CD4-positive, alpha-beta T cell (primary cell): ENCODE data around the gene NHS. TPM values are rescaled to one million over a fixed set of nuclear protein-coding genes. Genes with fewer than 3 reads are reported as not detected.

Experiments used
- ATAC-seq: fragments of 200-7000 bp; cut with Tn5 transposase; one replicate; pipeline ENCODE4 v1.10.0; 2022; ENCODE audit warnings: mild to moderate bottlenecking; ENCODE audit not compliant: poor library complexity
- CTCF ChIA-PET: fragments of 350-600 bp; sonication (Branson Sonifier 250); formaldehyde crosslinking; loops from one replicate; lab custom pipeline; 2021; ENCODE audit warnings: antibody characterized with exemption, inconsistent platforms; lab: Charles Lee
- POLR2A ChIA-PET: fragments of 350-600 bp; sonication (Branson Sonifier 250); formaldehyde crosslinking; loops from one replicate; lab custom pipeline; 2021; ENCODE audit warnings: antibody characterized with exemption, inconsistent platforms; lab: Charles Lee
- DNase-seq, 14 experiments: peaks; one replicate each; pipeline ENCODE4 v3.0.0-alpha.2; 2013 to 2020; ENCODE audit warnings: mixed read lengths in 2 of 14
- H3K27ac ChIP-seq, 2 donors: one replicate each; pipeline versions ENCODE4 v1.5.1 to v1.7.0; 2013; ENCODE audit warnings: low read length in 2 of 2, low read depth in 1 of 2, mild to moderate bottlenecking in 1 of 2
- H3K27me3 ChIP-seq, 2 experiments: 1 replicate in 1 of 2; 2 replicates in 1 of 2; pipeline versions ENCODE4 v1.6.1 to v1.7.0; 2013; ENCODE audit warnings: low read length in 2 of 2, control low read depth in 1 of 2, mild to moderate bottlenecking in 1 of 2, moderate library complexity in 1 of 2; ENCODE audit not compliant: insufficient read depth in 2 of 2, control insufficient read depth in 1 of 2
- H3K36me3 ChIP-seq: one replicate; pipeline ENCODE4 v1.6.1; 2013; ENCODE audit warnings: low read length, control low read depth; ENCODE audit not compliant: insufficient read depth
- H3K4me1 ChIP-seq: one replicate; pipeline ENCODE4 v1.6.1; 2013; ENCODE audit warnings: low read length, control low read depth; ENCODE audit not compliant: insufficient read depth
- H3K4me3 ChIP-seq: one replicate; pipeline ENCODE4 v1.5.1; 2013; ENCODE audit warnings: mild to moderate bottlenecking, low read length, moderate library complexity
- H3K9me3 ChIP-seq, 2 experiments: 1 replicate in 1 of 2; 2 replicates in 1 of 2; pipeline versions ENCODE4 v1.6.1 to v1.7.0; 2013; ENCODE audit warnings: low read length in 2 of 2, mild to moderate bottlenecking in 2 of 2, control low read depth in 1 of 2, moderate library complexity in 1 of 2; ENCODE audit not compliant: control insufficient read depth in 1 of 2, insufficient read depth in 1 of 2
- H3K27ac Mint-ChIP-seq: one replicate; pipeline ENCODE4 v1.8.0; 2020; ENCODE audit warnings: mixed read lengths
- H3K27me3 Mint-ChIP-seq: one replicate; pipeline ENCODE4 v1.8.0; 2021; ENCODE audit warnings: mixed read lengths
- H3K36me3 Mint-ChIP-seq: one replicate; pipeline ENCODE4 v1.8.0; 2021; ENCODE audit warnings: low read depth, mixed read lengths
- H3K4me1 Mint-ChIP-seq: one replicate; pipeline ENCODE4 v1.8.0; 2021; ENCODE audit warnings: low read depth, mixed read lengths
- H3K4me3 Mint-ChIP-seq: one replicate; pipeline ENCODE4 v1.8.0; 2020; ENCODE audit warnings: mild to moderate bottlenecking, mixed read lengths
- H3K9me3 Mint-ChIP-seq: one replicate; pipeline ENCODE4 v1.8.0; 2020; ENCODE audit warnings: mixed read lengths
- intact Hi-C, 2 experiments: fragments of 100-400 bp; cut with DNase I in 1 of 2; cut with micrococcal nuclease in 1 of 2; formaldehyde crosslinking; loops; one replicate each; pipeline versions ENCODE4 v1.15.1 to v1.9.0; 2023 to 2025; cut with DNase I, micrococcal nuclease
- total RNA-seq, 174 experiments: library from RNA in 2 of 174; stranded (reverse) in 2 of 174; gene quantifications; one replicate each; pipeline ENCODE4 v1.2.3 and lab custom pipeline; 2021 to 2026
- TF ChIP-seq, protein P1 (sequence below): fragments of 200-600 bp; IDR thresholded peaks from one replicate; pipeline ENCODE4 v1.8.0; 2022; ENCODE audit warnings: antibody characterized with exemption, mild to moderate bottlenecking

NHS gene
- total RNA-seq, 2 experiments from 2014 or later: 0.36 to 0.53 TPM

DNA sequence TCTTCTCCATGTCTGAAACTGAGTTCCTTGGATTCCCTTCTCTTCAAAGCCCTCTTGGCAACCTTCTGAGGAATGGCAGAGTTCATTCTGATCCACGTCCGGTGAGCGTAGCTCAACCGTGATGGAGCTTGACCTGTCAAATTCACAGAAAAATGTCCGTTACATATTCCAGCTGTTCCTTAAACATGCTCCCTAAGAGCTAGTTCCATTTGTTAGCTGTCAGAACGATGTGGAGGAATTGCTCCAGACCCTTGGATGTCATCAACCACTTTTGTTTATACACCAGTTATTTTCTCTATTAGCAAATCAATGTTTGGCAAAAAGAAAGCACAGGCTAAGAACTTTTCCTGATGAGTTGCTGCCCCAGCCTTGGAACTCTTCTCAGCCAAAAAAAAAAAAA, 50.1 kb downstream of the NHS start:
- CTCF ChIA-PET: no interaction called here
- no peak overlapping the region for H3K4me3 Mint-ChIP-seq

DNA sequence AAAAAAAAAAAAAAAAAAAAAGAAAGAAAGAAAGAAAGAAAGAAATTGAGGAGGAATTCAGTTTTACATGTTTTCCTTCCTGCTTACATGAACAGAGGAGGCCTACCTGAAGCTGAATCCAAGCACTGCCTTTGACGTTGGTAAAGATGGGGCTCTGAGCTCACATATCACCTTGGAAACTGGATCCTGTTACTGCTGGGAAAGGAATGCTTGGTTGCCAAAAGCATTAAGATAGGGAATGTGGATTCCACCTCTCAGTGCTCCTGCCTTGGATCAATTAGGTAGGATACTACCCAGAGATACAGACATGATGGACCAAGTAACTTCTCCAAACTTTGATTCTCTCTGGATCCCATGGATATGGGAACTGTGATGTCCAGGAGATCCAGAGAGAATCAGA, 50.6 kb downstream of the NHS start:
- Histone ChIP-seq H3K27me3 (no peaks in the 10 kb centered on the region), H3K27ac (no peak overlapping the region), H3K4me1 (no peaks in the 10 kb centered on the region), H3K36me3 (no peaks in the 10 kb centered on the region), H3K4me3 (no peak overlapping the region), H3K9me3 (no peaks in the 10 kb centered on the region)
- Mint-ChIP-seq H3K27ac (no peak overlapping the region), H3K27me3 (no peaks in the 10 kb centered on the region), H3K4me1 (no peaks in the 10 kb centered on the region), H3K9me3 (no peaks in the 10 kb centered on the region), H3K4me3 (no peak overlapping the region), H3K36me3 (no peaks in the 10 kb centered on the region)
- CTCF ChIA-PET: no interaction called here
- TF ChIP-seq, protein P1, sequence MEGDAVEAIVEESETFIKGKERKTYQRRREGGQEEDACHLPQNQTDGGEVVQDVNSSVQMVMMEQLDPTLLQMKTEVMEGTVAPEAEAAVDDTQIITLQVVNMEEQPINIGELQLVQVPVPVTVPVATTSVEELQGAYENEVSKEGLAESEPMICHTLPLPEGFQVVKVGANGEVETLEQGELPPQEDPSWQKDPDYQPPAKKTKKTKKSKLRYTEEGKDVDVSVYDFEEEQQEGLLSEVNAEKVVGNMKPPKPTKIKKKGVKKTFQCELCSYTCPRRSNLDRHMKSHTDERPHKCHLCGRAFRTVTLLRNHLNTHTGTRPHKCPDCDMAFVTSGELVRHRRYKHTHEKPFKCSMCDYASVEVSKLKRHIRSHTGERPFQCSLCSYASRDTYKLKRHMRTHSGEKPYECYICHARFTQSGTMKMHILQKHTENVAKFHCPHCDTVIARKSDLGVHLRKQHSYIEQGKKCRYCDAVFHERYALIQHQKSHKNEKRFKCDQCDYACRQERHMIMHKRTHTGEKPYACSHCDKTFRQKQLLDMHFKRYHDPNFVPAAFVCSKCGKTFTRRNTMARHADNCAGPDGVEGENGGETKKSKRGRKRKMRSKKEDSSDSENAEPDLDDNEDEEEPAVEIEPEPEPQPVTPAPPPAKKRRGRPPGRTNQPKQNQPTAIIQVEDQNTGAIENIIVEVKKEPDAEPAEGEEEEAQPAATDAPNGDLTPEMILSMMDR: no peak
- POLR2A ChIA-PET: no interaction called here
- DNase-seq (no peak), ATAC-seq (no peak)
- intact Hi-C loops: no loop called here

More for the DNA sequence above, 50.1 kb downstream of the NHS start:
- Histone ChIP-seq H3K36me3 (no peaks in the 10 kb centered on the region), H3K4me1 (no peaks in the 10 kb centered on the region), H3K9me3 (no peaks in the 10 kb centered on the region), H3K4me3 (no peak overlapping the region), H3K27ac (no peak overlapping the region), H3K27me3 (no peaks in the 10 kb centered on the region)
- H3K9me3 Mint-ChIP-seq: no peaks in the 10 kb centered on the region
- no peak overlapping the region for H3K27ac Mint-ChIP-seq
- ATAC-seq (no peak), DNase-seq (no peak)
- POLR2A ChIA-PET: no interaction called here
- TF ChIP-seq, protein P1: no peak
- no peaks in the 10 kb centered on the region for H3K4me1 Mint-ChIP-seq
- H3K36me3 Mint-ChIP-seq: no peaks in the 10 kb centered on the region
- intact Hi-C loops: no loop called here
- peaks cover 3% of the 10 kb centered on the region for H3K27me3 Mint-ChIP-seq

DNA sequence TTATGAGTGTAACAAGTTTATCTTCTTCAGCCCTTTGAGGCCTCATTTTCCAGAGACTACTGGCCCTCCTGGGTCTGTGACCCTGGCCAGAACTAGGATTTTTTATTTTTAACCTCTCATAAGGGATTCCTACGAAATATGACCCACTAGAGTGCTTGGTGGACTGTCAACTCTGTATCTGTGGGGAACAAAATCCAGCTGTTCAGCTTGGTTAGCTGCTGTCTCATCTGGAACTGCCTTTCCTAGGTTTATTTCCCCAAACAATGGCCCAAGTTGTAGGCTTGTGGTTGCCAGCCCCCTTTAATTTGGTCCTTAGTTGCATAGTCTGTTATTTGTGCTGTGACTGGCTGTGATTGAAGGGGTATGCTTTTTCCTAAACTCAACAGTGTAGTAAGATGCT, 56.2 kb downstream of the NHS start:
- no peak overlapping the region for H3K27ac Mint-ChIP-seq
- no peaks in the 10 kb centered on the region for H3K36me3 ChIP-seq
- H3K9me3 Mint-ChIP-seq: no peaks in the 10 kb centered on the region
- no peaks in the 10 kb centered on the region for H3K4me1 Mint-ChIP-seq
- H3K4me3 ChIP-seq: no peak overlapping the region
- no peaks in the 10 kb centered on the region for H3K27me3 ChIP-seq
- TF ChIP-seq, protein P1: no peak
- no peaks in the 10 kb centered on the region for H3K9me3 ChIP-seq
- CTCF ChIA-PET: no interaction called here
- no peak for DNase-seq
- intact Hi-C loops: no loop called here
- H3K36me3 Mint-ChIP-seq: no peaks in the 10 kb centered on the region
- H3K27ac ChIP-seq: no peak overlapping the region
- ATAC-seq: no peak
- H3K4me1 ChIP-seq: no peaks in the 10 kb centered on the region
- peaks cover 4% of the 10 kb centered on the region for H3K27me3 Mint-ChIP-seq
- H3K4me3 Mint-ChIP-seq: no peak overlapping the region
- POLR2A ChIA-PET: no interaction called here
